Activated T-helper 17 cell treated with anti-CD3 and anti-CD28 coated beads, Interleukin-2, amount 50 U/mL, for 72 hours (primary cell): ENCODE measurements around the gene MBD3L5. TPM values are rescaled to one million over a fixed set of nuclear protein-coding genes. Genes with fewer than 3 reads are reported as not detected.
"Not testable (repeated sequence)": the region's sequence is repeated elsewhere in the genome, so short reads cannot be mapped to it uniquely, and the experiment has no call there.

ENCODE experiments used
- ATAC-seq: fragments of 150-1000 bp; cut with Tn5 transposase; replicated peaks from 2 replicates; pipeline ENCODE4 v1.10.0; 2021; ENCODE audit warnings: mild to moderate bottlenecking, moderate library complexity
- H3K27ac Mint-ChIP-seq: one replicate; pipeline ENCODE4 v1.8.0; 2022; ENCODE audit warnings: mixed read lengths
- H3K27me3 Mint-ChIP-seq: one replicate; pipeline ENCODE4 v1.8.0; 2022; ENCODE audit warnings: mixed read lengths
- H3K36me3 Mint-ChIP-seq: one replicate; pipeline ENCODE4 v1.8.0; 2022; ENCODE audit warnings: low read depth, mild to moderate bottlenecking, mixed read lengths
- H3K4me1 Mint-ChIP-seq: one replicate; pipeline ENCODE4 v1.8.0; 2022; ENCODE audit warnings: mixed read lengths
- H3K4me3 Mint-ChIP-seq: one replicate; pipeline ENCODE4 v1.8.0; 2022; ENCODE audit warnings: mild to moderate bottlenecking, mixed read lengths
- H3K9me3 Mint-ChIP-seq: one replicate; pipeline ENCODE4 v1.8.0; 2022; ENCODE audit warnings: mixed read lengths
- total RNA-seq, 2 donors: library from RNA; stranded (reverse); gene quantifications; one replicate each; pipeline ENCODE4 v1.2.3, GENCODE V29; 2022

The MBD3L5 gene
- total RNA-seq, result not detected

DNA sequence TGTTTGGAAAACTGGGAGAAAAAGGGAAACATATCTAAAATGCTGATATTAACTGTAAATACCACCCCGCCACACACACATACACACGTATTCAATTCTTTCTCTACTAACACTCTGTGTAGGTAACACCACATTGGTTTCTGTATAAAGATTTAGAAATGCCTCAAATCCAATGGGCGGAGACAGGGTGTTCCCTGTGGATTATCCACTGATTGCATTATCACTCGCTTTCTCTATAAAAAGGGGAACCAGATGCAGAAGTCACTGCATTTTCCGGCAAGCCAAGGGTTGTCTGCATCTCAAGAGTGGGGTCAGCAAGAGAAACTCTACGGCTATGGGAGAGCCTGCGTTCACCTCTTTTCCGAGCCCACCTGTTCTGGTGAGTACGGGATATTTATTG lies at the start of gene MBD3L5:
Gene MBD3L5 (plus strand): TSS at position 301 of the 400 bp plus-strand sequence. CDS start 34 bp downstream, at position 335.
- not testable (repeated sequence) for H3K27ac Mint-ChIP-seq, H3K27me3 Mint-ChIP-seq, H3K4me3 Mint-ChIP-seq, H3K4me1 Mint-ChIP-seq, H3K9me3 Mint-ChIP-seq, ATAC-seq, H3K36me3 Mint-ChIP-seq

DNA sequence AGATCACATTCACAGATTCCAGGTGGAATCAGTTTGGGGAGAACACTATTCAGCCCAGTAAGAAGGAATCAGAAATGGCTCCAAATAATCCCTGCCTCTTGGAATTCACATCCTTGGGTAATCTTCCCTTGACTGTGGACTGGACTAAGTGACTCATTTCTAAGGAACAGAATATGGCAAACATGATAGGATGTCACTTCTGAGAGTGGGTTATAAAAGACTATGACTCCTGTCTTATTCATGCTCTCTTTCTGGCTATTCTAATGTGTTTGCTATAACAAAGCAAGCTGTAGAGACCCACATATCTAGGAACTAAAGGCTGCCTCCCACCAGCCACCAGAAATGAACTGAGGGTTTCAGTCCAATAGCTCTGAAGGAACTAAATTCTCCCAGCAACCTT lies 46.9 kb upstream of the MBD3L5 start:
- Mint-ChIP-seq H3K4me3 (no peak overlapping the region), H3K36me3 (no peaks in the 10 kb centered on the region)
- ATAC-seq, result peak; percentile 39

DNA sequence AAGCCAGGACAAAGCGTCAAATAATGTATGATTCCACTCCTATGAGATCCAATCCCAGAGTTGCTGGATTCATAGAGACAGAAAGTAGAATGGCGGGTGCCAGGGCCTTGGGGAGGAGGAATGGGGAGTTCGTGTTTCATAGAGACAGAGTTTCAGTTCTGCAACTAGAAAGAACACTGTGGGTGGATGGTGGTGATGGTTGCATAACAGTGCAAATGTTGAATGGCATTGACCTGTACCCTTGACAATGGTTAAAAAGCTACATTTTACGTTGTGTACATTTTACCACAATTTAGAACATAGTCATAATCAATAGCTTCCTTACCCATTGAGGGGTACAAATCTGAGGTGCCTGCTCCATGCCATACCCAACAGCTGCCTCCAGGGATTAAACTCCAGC lies 42.5 kb upstream of the MBD3L5 start:
- peaks cover 3% of the 10 kb centered on the region for H3K9me3 Mint-ChIP-seq
- no peaks in the 10 kb centered on the region for H3K27me3 Mint-ChIP-seq
- no peak overlapping the region for H3K27ac Mint-ChIP-seq
- ATAC-seq, result no peak
- no peak overlapping the region for H3K4me3 Mint-ChIP-seq
- H3K4me1 Mint-ChIP-seq, result no peaks in the 10 kb centered on the region
- H3K36me3 Mint-ChIP-seq, result no peaks in the 10 kb centered on the region

More for the DNA sequence above, 46.9 kb upstream of the MBD3L5 start:
- no peaks in the 10 kb centered on the region for H3K4me1 Mint-ChIP-seq
- peaks cover 3% of the 10 kb centered on the region for H3K9me3 Mint-ChIP-seq
- no peaks in the 10 kb centered on the region for H3K27me3 Mint-ChIP-seq
- no peak overlapping the region for H3K27ac Mint-ChIP-seq

DNA sequence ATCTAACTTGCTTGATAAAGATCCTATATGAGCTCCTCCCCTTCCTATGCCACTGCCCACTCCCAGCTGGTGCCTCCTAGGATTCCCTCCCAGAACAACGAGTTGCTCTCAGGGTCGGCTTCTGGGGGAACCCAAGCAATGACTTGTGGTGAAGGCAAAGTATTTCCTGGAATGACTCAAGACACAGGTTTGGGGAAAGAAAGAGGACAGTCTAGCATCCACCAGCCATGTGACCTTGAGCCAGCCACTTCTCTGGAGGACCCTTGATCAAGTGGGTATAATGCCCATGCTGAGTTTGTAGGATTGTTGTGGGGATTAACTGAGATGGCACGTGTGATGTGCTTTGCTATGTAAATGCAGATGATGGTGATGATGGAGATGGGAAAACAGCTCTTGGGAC lies 42.1 kb upstream of the MBD3L5 start:
- Mint-ChIP-seq H3K27me3 (no peaks in the 10 kb centered on the region), H3K4me3 (no peak overlapping the region), H3K36me3 (no peaks in the 10 kb centered on the region), H3K27ac (no peak overlapping the region), H3K9me3 (peaks cover 1% of the 10 kb centered on the region), H3K4me1 (no peaks in the 10 kb centered on the region)
- ATAC-seq, result no peak

DNA sequence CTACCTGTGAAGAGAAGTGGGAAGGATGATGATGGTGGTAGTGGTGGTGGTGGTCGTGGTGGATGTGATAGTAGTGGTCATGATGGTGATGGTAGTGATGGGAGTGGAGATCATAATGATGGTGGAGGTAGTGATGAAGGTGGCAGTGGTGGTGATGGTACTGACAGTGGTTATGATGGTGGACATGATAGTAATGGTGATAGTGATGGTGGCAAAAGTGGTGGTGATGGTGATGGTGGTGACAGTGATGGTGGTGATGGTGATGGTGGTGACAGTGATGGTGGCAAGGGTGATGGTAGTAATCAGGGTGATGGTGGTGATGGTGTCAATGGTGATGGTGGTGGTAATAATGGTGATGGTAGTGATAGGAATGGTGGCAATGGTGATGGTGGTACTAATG lies 35.3 kb upstream of the MBD3L5 start:
- Mint-ChIP-seq H3K4me1 (peaks cover 5% of the 10 kb centered on the region), H3K27ac (no peak overlapping the region)
- ATAC-seq, result no peak

DNA sequence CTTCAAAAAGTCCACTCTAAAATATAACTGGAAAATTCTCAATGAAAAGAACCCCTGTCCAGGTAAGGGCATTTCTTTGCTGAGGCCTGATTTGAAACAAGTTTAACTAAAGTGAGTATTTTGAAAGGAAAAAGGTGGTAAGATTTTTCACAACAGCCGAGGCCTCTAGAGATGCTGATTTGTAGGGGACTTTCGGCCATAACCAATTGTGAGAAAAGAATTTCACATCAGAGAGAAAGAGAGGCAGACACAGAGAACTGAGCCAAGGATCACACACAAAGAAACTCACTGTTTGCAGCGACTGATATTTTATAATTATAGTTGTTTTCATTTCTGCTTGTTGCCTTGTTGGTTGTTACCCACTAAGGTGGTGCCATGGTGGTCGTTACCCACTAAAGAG lies 33.6 kb upstream of the MBD3L5 start:
- no peak for ATAC-seq
- Mint-ChIP-seq H3K27ac (no peak overlapping the region), H3K27me3 (no peaks in the 10 kb centered on the region), H3K4me1 (peaks cover 5% of the 10 kb centered on the region), H3K4me3 (peak overlapping the region; percentile 63), H3K9me3 (peaks cover 7% of the 10 kb centered on the region), H3K36me3 (no peaks in the 10 kb centered on the region)

More for the DNA sequence above, 35.3 kb upstream of the MBD3L5 start:
- Mint-ChIP-seq H3K36me3 (no peaks in the 10 kb centered on the region), H3K27me3 (no peaks in the 10 kb centered on the region), H3K9me3 (peaks cover 7% of the 10 kb centered on the region), H3K4me3 (no peak overlapping the region)

DNA sequence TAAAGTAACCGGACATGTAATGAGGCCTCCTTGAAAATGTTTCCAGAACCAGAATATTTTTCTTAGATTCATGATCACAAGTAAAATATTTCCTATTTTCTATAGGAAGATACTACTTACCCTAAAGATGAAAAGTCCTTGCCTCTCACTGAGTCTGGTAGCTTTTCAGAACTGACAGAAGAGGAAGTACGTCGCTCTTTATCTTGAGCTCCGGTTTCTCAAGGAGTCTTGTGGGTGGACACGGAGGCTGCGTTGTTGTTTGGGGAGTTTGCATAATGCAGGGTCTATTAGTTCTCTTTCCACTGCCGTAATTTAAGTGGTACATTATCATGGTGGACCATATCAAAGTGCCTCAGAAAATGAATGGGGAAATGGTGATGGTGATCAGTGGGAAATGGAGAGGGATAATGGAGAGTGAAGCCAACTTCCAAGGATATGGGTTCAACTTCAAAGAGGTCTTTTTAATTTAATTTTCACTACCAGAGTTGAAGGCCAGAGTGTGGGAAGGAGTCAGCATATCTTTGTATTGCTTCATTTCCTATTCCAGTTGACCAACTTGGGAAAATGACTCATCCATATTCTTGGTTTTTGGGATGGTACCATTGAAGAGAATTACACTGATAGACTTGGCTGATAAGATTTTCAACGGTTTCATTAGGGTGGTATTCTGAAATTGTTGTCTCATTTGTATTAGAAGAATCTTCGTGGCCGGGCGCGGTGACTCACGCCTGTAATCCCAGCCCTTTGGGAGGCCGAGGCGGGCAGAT lies 32.5 kb upstream of the MBD3L5 start:
- Mint-ChIP-seq H3K4me3 (peak overlapping the region; percentile 63), H3K36me3 (no peaks in the 10 kb centered on the region), H3K27me3 (no peaks in the 10 kb centered on the region), H3K9me3 (peaks cover 7% of the 10 kb centered on the region), H3K27ac (peak overlapping the region; percentile 14), H3K4me1 (peaks cover 5% of the 10 kb centered on the region)
- ATAC-seq, result no peak

DNA sequence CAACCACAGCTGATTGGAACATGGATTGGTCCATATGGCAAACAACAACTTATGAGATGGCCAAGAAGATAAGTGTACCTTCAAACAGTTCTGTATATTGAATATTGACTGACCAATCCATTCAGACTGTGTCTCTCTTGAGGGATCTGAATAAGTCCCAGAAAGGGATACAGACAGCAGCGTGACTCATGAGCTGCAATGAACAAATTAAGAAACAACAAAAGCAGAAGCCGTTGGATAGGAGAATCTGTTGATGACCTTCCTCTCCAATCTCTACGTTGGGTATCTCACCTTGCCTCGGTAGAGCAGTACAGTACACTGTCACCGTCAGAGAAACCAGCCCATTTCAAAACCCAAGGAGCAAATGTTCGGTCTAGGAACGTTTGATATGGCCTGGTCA lies 30.4 kb upstream of the MBD3L5 start:
- H3K4me3 Mint-ChIP-seq, result no peak overlapping the region
- H3K9me3 Mint-ChIP-seq, result peaks cover 5% of the 10 kb centered on the region
- no peak for ATAC-seq
- H3K4me1 Mint-ChIP-seq, result peaks cover 9% of the 10 kb centered on the region
- H3K27me3 Mint-ChIP-seq, result no peaks in the 10 kb centered on the region
- H3K27ac Mint-ChIP-seq, result no peak overlapping the region
- no peaks in the 10 kb centered on the region for H3K36me3 Mint-ChIP-seq

DNA sequence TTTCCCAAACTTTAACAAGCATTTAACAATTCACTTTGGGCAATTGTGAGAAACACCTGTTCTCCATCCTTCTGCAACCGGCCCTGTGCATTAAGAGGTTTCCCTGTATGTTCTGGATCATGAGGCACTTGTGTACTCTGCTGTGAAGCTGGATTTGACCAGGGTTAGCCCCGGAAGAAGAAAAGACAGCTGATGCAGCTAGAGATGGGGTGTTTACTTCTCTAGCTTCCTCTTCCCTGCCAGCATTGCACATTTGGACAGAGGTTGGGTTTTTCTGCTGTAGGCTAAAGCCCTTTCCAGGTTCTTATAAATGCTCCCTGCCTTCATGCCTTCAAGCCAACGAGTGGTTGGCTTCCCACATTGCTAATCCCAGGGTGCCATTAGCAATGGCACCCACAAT lies 30.0 kb upstream of the MBD3L5 start:
- no peaks in the 10 kb centered on the region for H3K36me3 Mint-ChIP-seq
- H3K27me3 Mint-ChIP-seq, result no peaks in the 10 kb centered on the region
- no peak overlapping the region for H3K4me3 Mint-ChIP-seq
- H3K27ac Mint-ChIP-seq, result no peak overlapping the region
- ATAC-seq, result no peak
- peaks cover 9% of the 10 kb centered on the region for H3K4me1 Mint-ChIP-seq
- H3K9me3 Mint-ChIP-seq, result peaks cover 1% of the 10 kb centered on the region

DNA sequence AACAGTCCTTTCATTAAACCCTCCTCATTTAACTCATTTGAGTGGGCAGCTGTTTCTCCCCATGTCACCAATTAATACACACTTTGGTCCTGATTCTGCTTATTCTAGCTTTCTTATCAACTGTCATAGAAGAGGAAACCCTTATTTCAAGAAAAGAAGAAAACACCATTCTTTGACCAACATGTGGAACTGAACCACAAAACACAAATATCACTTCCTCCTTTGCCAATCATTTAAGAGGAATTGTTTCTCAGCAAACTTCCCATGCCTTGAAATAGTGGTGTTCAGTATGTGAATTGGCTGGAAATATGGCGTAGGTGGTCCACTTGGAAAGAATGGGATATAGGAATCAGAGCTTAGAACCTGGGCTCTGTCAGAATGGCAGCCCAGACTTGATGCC lies 29.6 kb upstream of the MBD3L5 start:
- Mint-ChIP-seq H3K27me3 (no peaks in the 10 kb centered on the region), H3K36me3 (no peaks in the 10 kb centered on the region), H3K9me3 (no peaks in the 10 kb centered on the region), H3K4me1 (peaks cover 9% of the 10 kb centered on the region), H3K27ac (no peak overlapping the region), H3K4me3 (no peak overlapping the region)
- no peak for ATAC-seq

DNA sequence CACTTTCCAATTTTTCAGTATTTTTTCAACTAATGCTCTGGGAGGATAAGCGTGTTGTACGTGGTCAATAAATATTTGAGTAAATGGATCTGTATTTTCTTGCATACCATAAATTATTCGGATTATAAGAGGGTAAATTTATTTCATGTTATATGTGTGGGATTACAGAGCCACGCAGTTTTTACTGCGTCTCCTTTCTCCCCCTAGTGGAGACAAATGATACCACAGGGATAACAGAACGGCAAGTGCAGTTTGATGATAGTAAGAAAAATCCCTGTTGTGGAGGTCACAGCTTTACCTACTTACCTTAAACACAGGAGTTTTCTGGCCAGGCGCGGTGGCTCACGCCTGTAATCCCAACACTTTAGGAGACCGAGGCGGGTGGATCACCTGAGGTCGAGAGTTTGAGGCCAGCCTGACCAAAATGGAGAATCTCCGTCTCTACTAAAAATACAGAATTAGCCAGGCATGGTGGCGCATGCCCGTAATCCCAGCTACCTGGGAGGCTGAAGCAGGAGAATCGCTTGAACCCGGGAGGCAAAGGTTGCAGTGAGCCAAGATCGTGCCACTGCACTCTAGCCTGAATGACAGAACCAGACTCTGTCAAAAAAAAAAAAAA lies 26.0 kb upstream of the MBD3L5 start:
- H3K4me3 Mint-ChIP-seq, result peak overlapping the region; percentile 33
- ATAC-seq, result peak; percentile 47
- H3K27ac Mint-ChIP-seq, result no peak overlapping the region
- peaks cover 16% of the 10 kb centered on the region for H3K4me1 Mint-ChIP-seq
- H3K27me3 Mint-ChIP-seq, result no peaks in the 10 kb centered on the region
- no peaks in the 10 kb centered on the region for H3K9me3 Mint-ChIP-seq
- H3K36me3 Mint-ChIP-seq, result no peaks in the 10 kb centered on the region

DNA sequence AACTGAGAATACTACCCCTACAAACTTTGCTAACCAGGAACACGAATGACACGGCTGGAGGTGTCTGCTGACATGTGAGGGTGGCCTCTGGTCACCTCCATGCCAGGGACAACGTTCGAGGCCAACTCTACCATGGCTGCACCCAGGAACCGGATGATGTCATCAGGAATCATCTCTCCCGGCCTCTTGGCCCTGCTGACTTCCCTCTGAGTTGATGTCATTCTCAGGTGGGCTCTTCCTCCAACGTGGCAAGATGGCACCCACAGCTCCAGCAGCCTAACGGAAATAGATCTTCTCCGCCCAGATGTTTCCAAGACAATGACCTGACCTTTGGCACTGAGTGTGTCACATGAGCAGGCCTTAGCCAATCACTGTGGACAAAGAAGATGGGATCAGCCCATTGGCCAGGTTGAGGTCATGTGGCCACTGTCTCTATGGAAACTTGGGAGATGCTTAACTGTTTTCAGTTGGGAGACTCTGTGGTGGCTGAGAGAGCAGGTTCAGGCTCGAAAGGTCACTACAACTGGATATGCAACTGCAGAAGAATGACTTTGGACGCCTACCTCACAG lies 24.2 kb upstream of the MBD3L5 start:
- no peaks in the 10 kb centered on the region for H3K27me3 Mint-ChIP-seq
- no peak overlapping the region for H3K4me3 Mint-ChIP-seq
- H3K9me3 Mint-ChIP-seq, result no peaks in the 10 kb centered on the region
- no peaks in the 10 kb centered on the region for H3K36me3 Mint-ChIP-seq
- H3K4me1 Mint-ChIP-seq, result peaks cover 27% of the 10 kb centered on the region
- H3K27ac Mint-ChIP-seq, result no peak overlapping the region
- no peak for ATAC-seq

DNA sequence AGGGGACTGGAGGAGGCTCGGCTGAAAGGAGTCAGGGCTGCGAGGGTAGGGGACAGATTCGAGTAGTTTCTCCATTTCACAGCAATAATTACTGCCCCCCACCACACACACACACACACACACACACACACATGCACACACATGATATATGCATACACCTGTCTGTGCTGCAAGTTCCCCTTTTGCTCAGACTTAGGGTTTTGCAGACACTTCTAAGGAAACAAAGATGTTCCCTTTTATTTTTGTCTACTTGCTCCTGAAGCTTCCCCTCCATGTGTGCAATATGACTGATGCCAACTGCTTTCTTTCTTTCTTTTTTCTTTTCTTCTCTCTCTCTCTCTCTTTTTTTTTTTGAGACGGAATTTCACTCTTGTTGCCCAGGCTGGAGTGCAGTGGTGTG lies 22.5 kb upstream of the MBD3L5 start:
- no peaks in the 10 kb centered on the region for H3K9me3 Mint-ChIP-seq
- no peak overlapping the region for H3K27ac Mint-ChIP-seq
- no peak overlapping the region for H3K4me3 Mint-ChIP-seq
- ATAC-seq, result no peak
- no peaks in the 10 kb centered on the region for H3K36me3 Mint-ChIP-seq
- H3K4me1 Mint-ChIP-seq, result peaks cover 30% of the 10 kb centered on the region
- no peaks in the 10 kb centered on the region for H3K27me3 Mint-ChIP-seq

DNA sequence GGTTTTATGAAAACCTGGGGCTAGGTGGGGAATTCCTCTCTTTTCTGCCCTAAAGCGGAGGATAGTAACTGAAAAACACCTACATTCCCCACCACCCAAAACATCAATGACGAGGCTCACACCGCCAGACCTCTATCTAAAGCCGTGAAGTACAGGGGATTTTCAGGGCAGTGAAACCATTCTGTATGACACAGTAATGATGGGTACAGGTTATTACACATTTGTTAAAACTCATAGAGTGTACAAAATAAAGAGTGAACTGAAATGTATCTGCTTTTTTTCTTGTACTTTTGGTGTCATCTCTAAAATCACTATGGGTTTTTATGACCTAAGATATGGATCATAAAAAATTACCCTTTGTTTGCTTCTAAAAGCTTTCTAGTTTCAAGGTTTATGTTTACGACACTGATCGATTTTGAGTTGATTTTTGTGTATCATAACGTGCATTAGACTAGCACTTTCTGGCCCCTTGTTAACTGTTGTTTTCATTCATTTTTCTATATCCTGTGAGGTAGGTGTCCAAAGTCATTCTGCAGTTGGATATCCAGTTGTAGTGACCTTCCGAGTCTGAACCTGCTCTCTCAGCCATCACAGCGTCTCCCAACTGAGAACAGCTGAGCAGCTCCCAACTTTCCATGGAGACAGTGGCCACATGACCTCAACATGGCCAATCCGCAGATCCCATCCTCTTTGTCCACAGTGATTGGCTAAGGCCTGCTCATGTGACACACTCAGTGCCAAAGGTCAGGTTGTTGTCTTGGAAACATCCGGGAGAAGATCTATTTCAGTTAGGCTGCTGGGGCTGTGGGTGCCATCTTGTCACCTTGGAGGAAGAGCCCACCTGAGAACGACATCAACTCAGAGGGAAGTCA lies 19.4 kb upstream of the MBD3L5 start:
- H3K4me3 Mint-ChIP-seq, result peak overlapping the region; percentile 49

More for the DNA sequence above, 19.4 kb upstream of the MBD3L5 start:
- ATAC-seq, result peak; percentile 88
- Mint-ChIP-seq H3K27ac (peak overlapping the region; percentile 83), H3K4me1 (peaks cover 32% of the 10 kb centered on the region), H3K36me3 (no peaks in the 10 kb centered on the region), H3K9me3 (no peaks in the 10 kb centered on the region), H3K27me3 (no peaks in the 10 kb centered on the region)
